Measurements from ENCODE around the gene MEF2C.

The MEF2C gene

GRCh38 chr5:88792144-88792840 is 90.7 kb downstream of the MEF2C start:
- DNase-seq: no peak

- no peak for DNase-seq
Observed at GRCh38 chr5:88787856-88788255, 95.1 kb downstream of the MEF2C start.

DNA sequence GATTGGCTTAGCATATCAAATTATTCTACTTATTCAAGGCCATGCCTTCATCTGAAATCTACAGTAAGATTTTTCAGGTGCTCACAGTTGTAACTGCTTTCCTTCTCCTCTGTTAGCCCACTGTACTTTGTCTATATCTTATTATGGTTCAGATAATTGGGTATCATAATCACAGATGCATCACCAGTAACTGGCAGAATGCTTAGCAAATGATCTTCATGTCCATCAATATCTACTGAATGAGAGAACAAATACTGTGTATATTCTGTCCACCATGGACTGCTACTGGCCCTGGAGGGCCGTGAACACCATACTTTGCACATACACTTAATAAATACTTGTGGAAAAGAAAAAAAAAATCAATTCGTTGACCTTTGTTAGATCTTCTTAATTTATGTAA is 96.2 kb downstream of the MEF2C start:
- DNase-seq: no peak

GRCh38 chr5:88785746-88786565 is 97.0 kb downstream of the MEF2C start:
- peak; percentile 66 for DNase-seq

DNA sequence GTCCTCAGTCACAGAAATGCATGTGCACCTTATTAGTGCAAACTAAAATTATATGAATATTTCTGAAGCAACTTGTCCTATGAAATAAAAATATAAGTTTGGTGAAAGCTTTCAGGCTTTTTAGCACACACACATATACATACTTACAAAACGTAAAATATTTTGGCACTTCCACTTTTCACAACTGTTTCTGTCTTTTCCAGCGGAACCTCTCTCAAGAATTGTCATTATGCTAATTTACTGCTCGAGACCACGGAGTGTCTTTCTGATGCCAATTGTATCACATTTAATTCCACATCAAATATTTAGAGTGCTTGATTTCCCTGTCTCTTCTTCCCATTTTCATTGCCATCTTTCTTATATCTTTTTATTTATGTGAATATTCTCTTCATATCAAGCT is 100.4 kb downstream of the MEF2C start:
- DNase-seq: no peak

GRCh38 chr5:88780736-88781135 is 102.2 kb downstream of the MEF2C start:
- no peak for DNase-seq

- DNase-seq: no peak
Observed at GRCh38 chr5:88778736-88779135, 104.2 kb downstream of the MEF2C start.

- no peak for DNase-seq
Observed at GRCh38 chr5:88776692-88777091, 106.3 kb downstream of the MEF2C start.

DNA sequence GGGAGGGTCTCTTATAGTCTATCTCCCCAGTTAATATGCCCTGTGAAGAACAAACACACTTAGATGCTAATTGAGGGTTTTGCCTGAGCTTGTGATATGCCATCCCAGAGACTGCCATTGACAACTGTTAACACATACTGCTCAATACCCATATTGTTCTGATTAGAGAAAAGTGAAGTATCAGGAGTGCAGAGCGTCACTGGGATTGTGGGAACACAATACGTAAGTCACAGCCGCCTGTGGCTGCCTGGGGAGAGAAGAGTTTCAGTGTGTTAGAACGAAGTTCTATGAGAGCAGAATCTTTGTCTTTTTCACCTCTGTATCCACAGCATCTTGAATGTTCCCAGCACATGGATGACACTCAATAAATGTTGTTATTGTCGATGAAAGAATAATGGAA is 110.2 kb downstream of the MEF2C start:
- DNase-seq: no peak

- DNase-seq: no peak
Observed at GRCh38 chr5:88772047-88772446, 110.9 kb downstream of the MEF2C start.

DNA sequence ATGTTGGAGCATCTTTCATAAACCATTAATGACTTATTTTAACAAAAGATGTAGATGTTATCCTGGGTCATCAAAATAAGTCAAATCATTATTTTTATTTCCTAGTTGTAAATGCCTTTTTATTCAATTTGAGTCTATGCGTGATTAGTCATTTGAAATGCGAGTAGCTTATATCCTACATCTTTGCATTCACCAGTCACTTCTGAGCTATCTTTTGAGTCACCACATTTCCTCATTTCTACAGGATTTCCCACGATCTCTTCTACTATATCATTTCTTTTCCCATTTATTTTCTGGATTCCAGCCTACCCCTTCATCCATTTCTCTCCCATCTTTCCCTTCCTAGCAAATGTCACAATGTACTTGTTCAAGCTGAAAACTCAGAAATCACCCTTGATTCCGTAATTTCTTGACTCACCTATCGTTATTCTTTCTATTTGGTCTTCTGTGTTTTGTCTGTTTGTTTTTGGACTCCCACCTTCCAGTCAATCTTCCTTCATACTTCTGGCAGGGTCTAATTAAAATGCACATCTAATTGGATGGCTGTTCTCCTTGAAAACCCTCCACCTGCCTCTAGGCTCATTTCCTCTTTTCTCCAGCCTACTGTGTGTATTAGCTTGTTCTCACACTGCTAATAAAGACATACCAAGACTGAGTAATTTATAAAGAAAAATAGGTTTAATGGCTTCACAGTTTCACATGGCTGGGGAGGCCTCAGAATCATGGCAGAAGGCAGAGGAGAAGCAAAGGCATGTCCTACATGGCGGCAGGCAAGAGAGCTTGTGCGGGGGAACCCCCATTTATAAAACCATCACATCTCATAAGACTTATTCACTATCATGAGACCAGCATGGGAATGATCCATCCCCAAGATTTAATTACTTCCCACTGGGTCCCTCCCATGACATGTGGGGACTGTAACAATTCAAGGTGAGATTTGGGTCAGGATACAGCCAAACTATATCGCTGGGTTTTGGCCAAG is 112.4 kb downstream of the MEF2C start:
- no peak for DNase-seq

DNA sequence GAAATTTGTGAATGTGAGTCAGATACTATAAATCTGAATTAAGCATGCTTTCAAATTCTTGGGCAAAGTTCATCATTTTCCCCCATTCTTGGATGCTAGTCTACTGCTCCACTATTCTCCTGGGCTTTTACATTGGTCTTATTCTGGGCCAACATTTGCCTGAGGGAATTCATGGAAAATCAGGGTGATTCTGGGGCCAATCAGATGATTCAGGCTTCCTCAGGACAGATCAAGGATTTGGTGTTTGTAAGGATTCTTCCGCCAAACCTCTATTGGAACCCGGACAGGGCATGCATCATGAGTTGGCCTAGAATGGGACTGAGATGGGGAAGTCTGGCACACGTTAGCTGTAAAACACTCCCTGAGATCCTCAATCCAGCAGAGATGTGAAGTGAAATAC is 113.8 kb downstream of the MEF2C start:
- no peak for DNase-seq

- no peak for DNase-seq
Observed at GRCh38 chr5:88768411-88768810, 114.6 kb downstream of the MEF2C start.

- DNase-seq: no peak
Observed at GRCh38 chr5:88765798-88766197, 117.2 kb downstream of the MEF2C start.

DNA sequence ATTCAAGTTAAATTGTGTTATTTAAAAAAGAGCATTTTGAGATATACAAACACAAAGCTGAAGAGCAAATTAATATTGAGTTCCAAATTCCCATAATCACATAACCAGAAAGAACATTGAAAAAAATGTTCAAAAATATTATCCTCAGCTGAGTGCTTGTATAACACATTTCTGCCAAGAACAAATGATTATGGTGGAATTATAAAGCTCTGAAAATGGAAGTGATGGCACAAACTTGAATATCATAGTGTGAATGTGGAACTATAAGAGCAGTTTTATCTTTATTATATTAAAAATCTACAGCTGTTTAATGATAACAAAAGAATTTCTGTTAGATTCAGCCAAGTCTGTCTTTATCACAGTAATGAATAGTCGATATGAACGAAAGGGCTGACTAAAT is 117.8 kb downstream of the MEF2C start:
- DNase-seq: no peak

DNA sequence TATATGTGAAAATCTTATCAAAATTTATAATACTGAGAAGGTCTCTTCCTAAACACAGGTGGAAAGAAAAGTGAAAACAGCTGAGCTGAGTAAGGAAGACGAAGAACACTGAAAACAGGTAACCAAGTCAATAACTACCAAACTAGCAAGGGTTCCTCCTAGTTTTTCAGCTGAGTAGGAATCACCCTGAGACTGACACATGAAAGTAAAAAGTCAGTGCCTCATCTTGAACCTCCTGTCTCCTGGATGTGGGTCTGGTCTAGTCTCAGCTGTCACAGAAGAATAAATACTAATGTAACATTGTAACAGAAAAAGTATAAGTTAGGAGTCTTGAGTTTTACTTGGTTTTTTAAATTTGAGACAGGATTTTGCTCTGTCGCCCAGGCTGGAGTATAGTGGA is 121.0 kb downstream of the MEF2C start:
- DNase-seq: no peak

DNA sequence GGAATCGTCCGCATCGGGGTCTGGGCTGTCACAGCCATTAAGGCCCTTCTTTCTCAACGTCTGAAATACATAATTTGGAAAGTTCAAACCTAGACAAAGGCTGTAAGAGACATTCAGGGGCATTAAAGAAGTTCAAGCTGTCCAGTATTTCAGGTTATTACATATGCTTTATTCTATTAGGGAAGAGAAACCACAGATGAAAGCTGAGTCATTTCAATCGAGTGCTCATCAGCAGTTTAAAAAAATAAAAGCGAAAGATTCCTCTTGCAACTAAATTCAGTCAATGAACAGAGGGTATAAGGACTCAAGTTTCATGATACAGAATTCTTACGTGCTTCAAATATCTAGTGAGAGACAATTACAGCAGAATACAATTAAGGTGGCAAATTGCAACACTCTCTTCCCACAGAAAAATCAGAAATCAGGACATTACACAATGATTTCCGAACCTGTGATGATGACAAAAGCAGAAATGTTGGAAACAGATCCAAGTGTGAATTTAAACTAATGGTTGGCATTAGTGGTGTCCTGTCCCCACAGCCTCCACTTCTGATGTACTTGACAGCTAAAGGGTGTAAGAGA is 121.6 kb downstream of the MEF2C start:
- DNase-seq: no peak

- DNase-seq: no peak
Observed at GRCh38 chr5:88760527-88760926, 122.5 kb downstream of the MEF2C start.

DNA sequence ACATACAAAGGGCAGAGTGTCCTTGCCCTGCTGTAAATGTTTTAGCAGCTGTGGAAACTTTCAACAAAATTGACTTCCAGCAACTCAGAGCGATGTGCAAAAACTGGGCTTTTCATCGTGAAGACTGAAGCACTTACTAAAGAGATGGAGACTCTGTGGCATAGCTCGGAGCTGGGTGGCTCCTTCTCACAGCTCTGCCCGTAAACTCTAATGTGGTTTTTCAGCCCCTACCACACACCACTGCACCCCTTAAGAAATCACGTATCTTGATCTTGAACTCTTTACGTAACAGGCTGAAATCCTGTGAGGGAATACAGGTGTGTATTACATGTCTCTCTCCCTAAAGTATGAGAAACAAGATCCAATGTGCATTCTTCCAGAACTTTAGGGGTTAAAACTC is 124.4 kb downstream of the MEF2C start:
- DNase-seq: no peak

DNA sequence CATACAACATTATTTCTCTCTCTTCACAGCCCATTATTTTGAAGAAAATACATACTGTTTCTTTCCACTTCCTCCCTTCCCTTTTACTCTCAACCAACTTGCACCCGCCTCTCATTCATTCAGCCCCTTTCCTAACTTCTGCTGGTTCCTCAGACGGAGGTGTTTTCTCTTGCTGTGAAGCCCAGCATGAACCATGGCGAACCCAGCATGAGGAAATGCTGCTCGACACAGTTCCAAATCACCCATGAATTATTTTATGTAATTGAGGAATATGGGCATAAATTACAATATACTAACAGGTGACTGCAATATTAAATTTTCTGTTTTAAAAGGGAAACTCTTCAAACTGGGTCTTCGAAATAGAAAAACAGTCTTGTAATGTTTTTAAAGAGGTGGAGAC is 124.8 kb downstream of the MEF2C start:
- no peak for DNase-seq

- no peak for DNase-seq
Observed at GRCh38 chr5:88756953-88757352, 126.0 kb downstream of the MEF2C start.

- DNase-seq: no peak
Observed at GRCh38 chr5:88748666-88749065, 134.3 kb downstream of the MEF2C start.

DNA sequence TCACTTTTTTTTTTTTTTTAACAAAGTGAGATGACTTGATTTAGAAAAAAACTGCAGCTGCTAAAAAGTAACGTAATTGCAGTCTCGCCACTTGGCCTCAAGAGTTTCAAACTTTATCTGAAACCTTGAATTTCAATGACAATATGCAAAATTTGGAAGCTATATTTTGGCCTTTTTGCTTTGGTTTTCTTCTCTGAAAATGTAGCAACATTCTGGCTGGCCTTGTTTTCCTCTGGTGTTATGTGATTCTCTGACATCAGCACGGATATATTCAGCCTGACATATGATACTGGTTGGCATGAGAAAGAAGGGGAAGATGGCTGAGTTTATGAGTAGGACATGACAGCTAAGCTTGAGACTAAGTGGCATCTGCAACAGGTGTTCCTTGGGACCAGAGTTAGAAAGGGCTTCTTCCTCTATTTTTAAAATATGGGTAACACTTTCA is 136.5 kb downstream of the MEF2C start:
- no peak for DNase-seq
